ENCODE measurements around the gene MRC2.
A peak's percentile ranks its signal among the peaks of the same experiment; 100 is the strongest.

Gene MRC2

DNA sequence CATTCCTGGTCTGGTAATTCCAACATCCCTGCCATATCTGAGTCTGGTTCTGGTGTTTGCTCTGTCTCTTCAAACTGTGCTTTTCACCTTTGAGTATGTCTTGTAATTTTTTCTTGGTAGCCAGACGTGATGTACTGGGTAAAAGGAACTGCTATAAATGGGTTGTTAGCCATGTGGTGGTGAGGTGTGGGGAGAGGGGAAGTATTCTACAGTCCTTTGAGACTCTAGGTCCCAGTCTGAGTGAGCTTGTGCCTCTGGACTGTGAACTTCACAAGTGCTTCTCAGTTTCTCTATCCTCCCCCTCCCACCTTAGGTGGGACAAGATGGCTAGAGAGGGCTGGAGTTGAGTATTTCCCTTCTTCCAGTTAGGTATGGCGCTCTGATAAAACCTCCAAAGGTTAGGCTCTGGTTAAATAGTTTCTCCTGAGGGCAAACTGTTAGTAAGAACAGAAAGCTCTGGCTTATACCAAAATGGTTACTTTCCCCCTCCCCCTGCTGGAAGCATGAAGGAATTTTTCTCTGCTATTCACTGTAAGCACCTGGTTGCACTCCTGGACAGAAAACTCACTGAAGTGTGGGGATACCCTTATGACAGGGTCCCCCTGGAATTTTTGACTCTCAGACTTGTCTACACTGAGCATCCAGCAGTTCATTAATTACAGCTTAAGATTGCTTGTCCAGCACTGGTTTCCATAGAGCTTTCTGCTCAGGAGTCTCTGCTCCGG lies 92.8 kb downstream of the MRC2 start:
- no peak for DNase-seq (ENCODE audit: low read depth)

- DNase-seq (ENCODE audit: low read depth), result peak; percentile 68
Measured at GRCh38 chr17:62722625-62723024, 95.2 kb downstream of the MRC2 start.

DNA sequence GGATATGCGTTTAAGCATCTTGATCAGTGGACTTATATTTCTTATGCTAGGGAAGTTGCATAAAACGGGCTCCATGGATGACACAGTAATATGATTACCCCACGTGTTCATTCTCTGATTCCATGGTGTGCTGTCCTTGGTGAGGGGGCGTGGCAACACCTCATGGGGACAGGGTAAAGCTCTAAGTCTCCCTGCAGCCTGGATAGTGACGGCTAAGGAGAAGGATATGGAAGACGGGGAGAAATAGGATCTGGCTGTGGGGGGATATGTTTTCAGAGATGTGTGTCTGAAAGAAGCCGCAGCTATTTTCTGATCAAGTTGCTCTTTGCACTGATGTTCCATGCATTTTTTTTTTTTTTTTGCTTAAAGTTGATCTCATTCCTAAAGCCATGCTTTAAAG lies 96.4 kb downstream of the MRC2 start:
- no peak for DNase-seq (ENCODE audit: low read depth)

DNA sequence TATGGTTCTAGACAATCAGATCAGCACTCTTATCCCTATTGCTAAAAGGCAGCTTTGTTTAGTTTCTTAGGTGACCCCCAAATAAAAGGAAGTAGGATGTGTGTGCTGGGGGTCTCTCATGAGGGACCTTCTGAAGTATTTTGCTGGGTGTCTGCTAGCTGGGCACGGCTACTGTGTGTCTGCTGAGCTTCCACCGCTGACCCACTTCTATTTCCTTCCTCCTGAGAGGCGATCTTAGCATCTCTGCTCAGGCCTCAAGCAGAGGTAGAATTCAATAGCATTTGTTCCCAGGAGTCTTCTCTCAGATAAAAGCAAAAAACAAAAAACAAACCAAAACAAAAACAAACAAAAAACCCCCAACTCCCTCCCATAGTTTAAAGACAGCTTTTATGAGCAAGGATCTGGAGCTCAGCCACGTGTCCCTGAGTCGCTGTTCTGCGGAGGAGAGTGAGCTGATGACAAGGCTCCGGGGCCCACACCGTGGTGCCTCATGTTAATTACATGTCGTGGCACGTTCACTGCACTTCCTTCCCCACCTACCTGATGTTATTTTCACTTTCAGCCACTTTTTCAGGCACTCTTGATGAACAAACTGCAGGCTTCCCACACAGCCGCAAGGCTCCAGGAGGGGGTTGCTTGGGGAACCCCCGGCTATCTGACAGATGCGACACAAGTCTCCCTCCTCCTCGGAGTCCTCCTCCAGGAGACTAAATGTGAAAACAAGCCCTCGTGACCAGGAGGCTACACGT lies 97.1 kb downstream of the MRC2 start:
- DNase-seq (ENCODE audit: low read depth), result no peak

DNA sequence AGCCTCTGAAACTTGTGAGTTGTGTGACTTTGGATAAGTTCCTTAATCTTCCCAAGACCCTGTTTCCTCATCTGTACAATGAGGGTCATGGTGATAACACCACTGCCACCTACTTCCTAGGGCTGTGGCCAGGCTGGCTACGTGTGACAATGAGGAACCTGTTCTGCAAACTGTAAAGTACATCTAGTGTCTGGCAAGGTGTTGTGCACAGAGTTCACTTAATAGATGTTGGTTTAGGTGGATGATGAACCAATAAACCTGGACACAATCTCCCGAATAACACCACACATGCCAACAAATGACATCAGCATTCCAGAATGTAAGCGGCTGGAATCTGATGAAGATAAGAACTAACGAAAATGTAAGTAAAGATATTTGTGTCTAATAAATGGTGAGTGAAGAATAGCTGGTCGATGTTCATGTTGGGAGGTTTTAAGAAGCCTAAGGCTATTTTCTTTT lies 98.3 kb downstream of the MRC2 start:
- DNase-seq (ENCODE audit: low read depth), result peak; percentile 75

- no peak for DNase-seq (ENCODE audit: low read depth)
Measured at GRCh38 chr17:62727916-62728672, 100.6 kb downstream of the MRC2 start.

DNA sequence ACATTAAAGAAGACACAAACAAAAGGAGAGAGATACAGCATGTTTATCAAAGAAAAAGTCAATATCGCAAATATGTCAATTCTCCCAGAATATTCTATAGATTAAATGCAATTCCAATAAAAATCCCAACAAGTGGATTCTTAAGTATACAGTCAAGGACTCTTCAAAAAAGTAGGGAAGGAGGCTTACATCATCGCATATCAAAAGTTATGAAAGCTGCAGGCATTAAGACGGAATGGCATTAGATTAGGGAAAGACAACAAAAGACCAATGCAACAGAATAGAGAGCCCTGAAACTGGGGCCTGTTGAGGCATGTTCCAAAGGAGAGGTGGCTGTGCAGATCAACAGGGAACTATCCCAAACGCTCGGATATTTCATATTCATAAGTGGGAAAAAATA lies 104.7 kb downstream of the MRC2 start:
- no peak for DNase-seq (ENCODE audit: low read depth)

GRCh38 chr17:62735044-62735651 lies 107.7 kb downstream of the MRC2 start:
- no peak for DNase-seq (ENCODE audit: low read depth)

DNA sequence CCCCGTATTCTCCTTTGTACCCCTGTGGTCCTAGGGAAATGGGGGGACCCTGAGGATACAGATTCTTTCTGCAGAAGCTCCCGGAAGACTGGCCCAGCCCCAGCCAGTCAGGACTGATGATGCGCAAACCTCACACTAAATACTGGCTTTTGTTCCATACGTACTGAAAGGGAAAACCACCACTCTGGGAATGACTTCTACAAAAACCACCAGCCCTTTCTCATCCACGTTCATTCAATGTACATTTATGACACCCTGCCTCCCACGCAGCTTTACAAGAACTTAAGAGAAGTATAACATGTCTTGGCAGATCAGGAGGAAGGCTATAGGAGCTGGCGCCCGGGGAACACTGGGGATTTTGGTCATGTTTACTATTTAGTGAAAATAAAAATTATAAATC lies 110.0 kb downstream of the MRC2 start:
- no peak for DNase-seq (ENCODE audit: low read depth)

- DNase-seq (ENCODE audit: low read depth), result no peak
Measured at GRCh38 chr17:62738281-62738680, 110.8 kb downstream of the MRC2 start.

- no peak for DNase-seq (ENCODE audit: low read depth)
Measured at GRCh38 chr17:62739645-62740388, 112.3 kb downstream of the MRC2 start.

DNA sequence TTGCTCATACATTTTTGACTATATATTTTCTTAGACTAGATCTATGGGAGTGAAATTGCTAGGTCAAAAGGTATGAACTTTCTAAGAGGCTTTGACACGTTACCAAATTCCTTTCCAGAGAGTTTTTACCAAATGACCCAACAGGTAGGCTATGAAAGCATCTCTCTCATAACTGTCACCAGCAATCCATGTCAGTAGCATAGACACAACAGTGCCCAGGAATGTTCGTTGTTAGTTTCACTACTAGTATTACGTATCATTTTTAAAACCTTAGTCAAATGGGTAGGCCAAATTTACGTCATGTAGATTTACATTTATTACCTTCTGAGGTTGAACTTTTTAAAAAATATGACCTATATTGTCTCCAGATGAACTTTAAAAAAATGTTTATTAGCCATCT lies 113.8 kb downstream of the MRC2 start:
- no peak for DNase-seq (ENCODE audit: low read depth)

Measured in iris pigment epithelial cell (primary cell).